Spinal cord (tissue), 10 donors: ENCODE data around the gene CD28. TPM values are rescaled to one million over a fixed set of nuclear protein-coding genes. Genes with fewer than 3 reads are reported as not detected.

Source experiments
- DNase-seq, 6 donors: peaks; one replicate each; pipeline versions ENCODE4 v3.0.0 to v3.0.0-alpha.2; 2013 to 2015; ENCODE audit warnings: low spot score in 6 of 6, low read depth in 4 of 6
- H3K27ac ChIP-seq: one replicate; pipeline ENCODE4 v1.5.1; 2013; ENCODE audit warnings: low read depth, low read length, control low read depth
- H3K27me3 ChIP-seq: one replicate; pipeline ENCODE4 v1.6.1; 2013; ENCODE audit warnings: low read length; ENCODE audit not compliant: control insufficient read depth, insufficient read depth
- H3K36me3 ChIP-seq: one replicate; pipeline ENCODE4 v1.6.1; 2013; ENCODE audit warnings: low read length; ENCODE audit not compliant: control insufficient read depth, insufficient read depth
- H3K4me1 ChIP-seq: one replicate; pipeline ENCODE4 v1.6.1; 2013; ENCODE audit warnings: low read length; ENCODE audit not compliant: control insufficient read depth, insufficient read depth
- H3K4me3 ChIP-seq: one replicate; pipeline ENCODE4 v1.5.1; 2013; ENCODE audit warnings: low read depth, low read length, control low read depth
- H3K9me3 ChIP-seq: one replicate; pipeline ENCODE4 v1.6.1; 2013; ENCODE audit warnings: low read length; ENCODE audit not compliant: control insufficient read depth, insufficient read depth
- WGBS: methylation state at CpG from one replicate; pipeline ENCODE4 v1.1.5; 2013; ENCODE audit warnings: missing lambda C conversion rate; ENCODE audit not compliant: insufficient coverage; 5-methylcytosine and 5-hydroxymethylcytosine counted together
- polyA plus RNA-seq, 2 donors: library from polyadenylated mRNA; unstranded; fragments of 120-200 nt; gene quantifications; one replicate each; pipeline ENCODE4 v1.2.1, GENCODE V29; 2013; ENCODE audit not compliant: insufficient read length in 2 of 2
- total RNA-seq, 2 donors: library from RNA; depleted of rRNA in 1 of 2; stranded (reverse); fragments of 120-200 nt in 1 of 2; fragments of >200 nt in 1 of 2; gene quantifications; one replicate each; pipeline versions ENCODE4 v1.2.3 to v1.2.4, GENCODE V29; 2013 to 2014
- donor health status: healthy.

The CD28 gene
- total and polyA plus RNA-seq, 4 donors, result 0.78 to 4.7 (median 2.4) TPM

GRCh38 chr2:203670939-203671338 lies 35.5 kb upstream of the CD28 start:
- Histone ChIP-seq H3K36me3 (no peaks in the 10 kb centered on the region), H3K9me3 (no peaks in the 10 kb centered on the region), H3K27me3 (no peaks in the 10 kb centered on the region), H3K4me3 (no peak overlapping the region), H3K4me1 (no peaks in the 10 kb centered on the region), H3K27ac (no peak overlapping the region)
- no peak for DNase-seq

- no peak overlapping the region for H3K4me3 ChIP-seq
- H3K4me1 ChIP-seq, result no peaks in the 10 kb centered on the region
- H3K9me3 ChIP-seq, result no peaks in the 10 kb centered on the region
- DNase-seq, result no peak
- H3K27ac ChIP-seq, result no peak overlapping the region
- H3K27me3 ChIP-seq, result no peaks in the 10 kb centered on the region
- no peaks in the 10 kb centered on the region for H3K36me3 ChIP-seq
- no CpG with 5 or more reads among the region's 1 CpG for WGBS
These were observed 34.6 kb upstream of the CD28 start for GRCh38 chr2:203671876-203672275.

GRCh38 chr2:203672856-203673255 lies 33.6 kb upstream of the CD28 start:
- Histone ChIP-seq H3K36me3 (no peaks in the 10 kb centered on the region), H3K27me3 (no peaks in the 10 kb centered on the region), H3K27ac (no peak overlapping the region), H3K4me3 (no peak overlapping the region), H3K9me3 (no peaks in the 10 kb centered on the region), H3K4me1 (no peaks in the 10 kb centered on the region)
- DNase-seq, result no peak
- WGBS, result no CpG with 5 or more reads among the region's 3 CpGs

GRCh38 chr2:203673933-203674332 lies 32.5 kb upstream of the CD28 start:
- Histone ChIP-seq H3K27ac (no peak overlapping the region), H3K36me3 (no peaks in the 10 kb centered on the region), H3K9me3 (no peaks in the 10 kb centered on the region), H3K4me1 (no peaks in the 10 kb centered on the region), H3K27me3 (no peaks in the 10 kb centered on the region), H3K4me3 (no peak overlapping the region)
- no peak for DNase-seq
- WGBS, result no CpG with 5 or more reads among the region's 1 CpG

- DNase-seq, result no peak
- no peaks in the 10 kb centered on the region for H3K36me3 ChIP-seq
- H3K27me3 ChIP-seq, result no peaks in the 10 kb centered on the region
- WGBS, result no CpG with 5 or more reads among the region's 3 CpGs
- no peaks in the 10 kb centered on the region for H3K9me3 ChIP-seq
- no peak overlapping the region for H3K27ac ChIP-seq
- H3K4me1 ChIP-seq, result no peaks in the 10 kb centered on the region
- H3K4me3 ChIP-seq, result no peak overlapping the region
These were observed 31.4 kb upstream of the CD28 start for GRCh38 chr2:203675086-203675485.

- Histone ChIP-seq H3K27ac (no peak overlapping the region), H3K36me3 (no peaks in the 10 kb centered on the region)
- DNase-seq, result no peak
These were observed 27.5 kb upstream of the CD28 start for GRCh38 chr2:203678971-203679370.

GRCh38 chr2:203679401-203679800 lies 27.0 kb upstream of the CD28 start:
- Histone ChIP-seq H3K4me1 (no peaks in the 10 kb centered on the region), H3K27ac (no peak overlapping the region), H3K27me3 (no peaks in the 10 kb centered on the region), H3K9me3 (no peaks in the 10 kb centered on the region), H3K36me3 (no peaks in the 10 kb centered on the region), H3K4me3 (no peak overlapping the region)
- no peak for DNase-seq

More at GRCh38 chr2:203678971-203679370, 27.5 kb upstream of the CD28 start:
- no peaks in the 10 kb centered on the region for H3K9me3 ChIP-seq
- no peak overlapping the region for H3K4me3 ChIP-seq
- no peaks in the 10 kb centered on the region for H3K27me3 ChIP-seq
- WGBS, result 96% methylated on average over 3 of the region's 3 CpGs
- no peaks in the 10 kb centered on the region for H3K4me1 ChIP-seq

GRCh38 chr2:203681978-203682377 lies 24.5 kb upstream of the CD28 start:
- H3K9me3 ChIP-seq, result no peaks in the 10 kb centered on the region
- no peak overlapping the region for H3K4me3 ChIP-seq
- no CpG with 5 or more reads among the region's 2 CpGs for WGBS
- H3K27ac ChIP-seq, result no peak overlapping the region
- no peaks in the 10 kb centered on the region for H3K36me3 ChIP-seq
- DNase-seq, result no peak
- H3K4me1 ChIP-seq, result no peaks in the 10 kb centered on the region
- H3K27me3 ChIP-seq, result no peaks in the 10 kb centered on the region

GRCh38 chr2:203682688-203683130 lies 23.7 kb upstream of the CD28 start:
- H3K27me3 ChIP-seq, result no peaks in the 10 kb centered on the region
- no peaks in the 10 kb centered on the region for H3K4me1 ChIP-seq
- no peaks in the 10 kb centered on the region for H3K9me3 ChIP-seq
- DNase-seq, result no peak
- no peak overlapping the region for H3K4me3 ChIP-seq
- no peaks in the 10 kb centered on the region for H3K36me3 ChIP-seq
- no peak overlapping the region for H3K27ac ChIP-seq
- 11% methylated on average over 1 of the region's 4 CpGs for WGBS

GRCh38 chr2:203683421-203683820 lies 23.0 kb upstream of the CD28 start:
- no peak for DNase-seq
- Histone ChIP-seq H3K9me3 (no peaks in the 10 kb centered on the region), H3K27me3 (no peaks in the 10 kb centered on the region), H3K36me3 (no peaks in the 10 kb centered on the region), H3K27ac (no peak overlapping the region), H3K4me3 (no peak overlapping the region), H3K4me1 (no peaks in the 10 kb centered on the region)
- WGBS, result no CpG with 5 or more reads among the region's 4 CpGs
